Measurements from ENCODE around the gene VILL. TPM values are rescaled to one million over a fixed set of nuclear protein-coding genes. Genes with fewer than 3 reads are reported as not detected.

The VILL gene
- 0.06 to 0.26 TPM (median 0.12 TPM) in 4 of 5 replicates, not detected in the other for total RNA-seq (2022; extraction: Qiagen RNA extraction)

GRCh38 chr3:37990527-37990926 is at the start of gene VILL:
VILL (plus strand) TSS chr3:37990786; CDS start chr3:37993673, 2,887 bp downstream.

GRCh38 chr3:38029400-38030125 is 39.0 kb downstream of the VILL start, which contains the start of gene PLCD1:
PLCD1 (minus strand) TSS chr3:38029642; CDS start chr3:38029539, 103 bp downstream.

GRCh38 chr3:38039101-38039898 is 48.7 kb downstream of the VILL start, which contains the start of gene DLEC1:
DLEC1 (plus strand) TSS chr3:38039208; CDS start chr3:38039226, 18 bp downstream.

Other genes starting within 250 kb of the VILL start
- gene CTDSPL, start 128.9 kb upstream of the VILL start, total RNA-seq (2022; extraction: Qiagen RNA extraction): 15.5 to 21.5 TPM (median 21.1 TPM) in 5 replicates
- 3.3 to 4.6 TPM (median 4.1 TPM) in 5 replicates for gene PLCD1, start 38.9 kb downstream of the VILL start, total RNA-seq (2022; extraction: Qiagen RNA extraction)
- gene DLEC1, start 48.4 kb downstream of the VILL start, total RNA-seq (2022; extraction: Qiagen RNA extraction): 0.02 to 0.09 TPM (median 0.06 TPM) in 4 of 5 replicates, not detected in the other
- 40.2 to 49.9 TPM (median 47.3 TPM) in 5 replicates for gene ACAA1, start 146.3 kb downstream of the VILL start, total RNA-seq (2022; extraction: Qiagen RNA extraction)
- gene MYD88, start 147.9 kb downstream of the VILL start, total RNA-seq (2022; extraction: Qiagen RNA extraction): 21.7 to 24.3 TPM (median 23.2 TPM) in 5 replicates
- 27.8 to 41.2 TPM (median 35.3 TPM) in 5 replicates for gene OXSR1, start 174.8 kb downstream of the VILL start, total RNA-seq (2022; extraction: Qiagen RNA extraction)

Measured in A549 treated with AZD2906 at 1 μM for 4 hours (cell line).